Measurements from ENCODE around the gene GRID1.
A peak's percentile ranks its signal among the peaks of the same experiment; 100 is the strongest.

Gene GRID1

GRCh38 chr10:85859859-85860258 is 506.7 kb downstream of the GRID1 start:
- Histone ChIP-seq H3K4me1 (ENCODE audit: control insufficient read depth, insufficient read depth, low read length) (peaks cover 3% of the 10 kb centered on the region), H3K4me3 (ENCODE audit: low read depth, low read length) (no peak overlapping the region), H3K36me3 (ENCODE audit: control insufficient read depth in 2 of 2, insufficient read depth in 1 of 2, low read length in 2 of 2) (no peaks in the 10 kb centered on the region), H3K27ac (ENCODE audit: extremely low read depth, low read depth, low read length) (no peak overlapping the region), H3K9me3 (ENCODE audit: control insufficient read depth, insufficient read depth, low read depth, low read length) (no peaks in the 10 kb centered on the region)
- ChIA-PET CTCF (no interaction called here), POLR2A (no interaction called here)
- no peak for TF ChIP-seq ZNF18 (tag by site-specific recombination; IDR thresholded peaks at IDR 0.05)
- TF ChIP-seq ZNF544 (tag by site-specific recombination; IDR thresholded peaks at IDR 0.05), result no peak
- no peak for TF ChIP-seq ZNF768 (tag by site-specific recombination; IDR thresholded peaks at IDR 0.05)
- no peak for TF ChIP-seq ZNF239 (tag by site-specific recombination; IDR thresholded peaks at IDR 0.05)
- TF ChIP-seq HIC1 (tag by site-specific recombination; IDR thresholded peaks at IDR 0.05), result no peak
- no peak for TF ChIP-seq ZBTB44 (tag by site-specific recombination; IDR thresholded peaks at IDR 0.05)
- TF ChIP-seq ZNF623 (tag by site-specific recombination; IDR thresholded peaks at IDR 0.05), result no peak
- TF ChIP-seq KLF7 (tag by site-specific recombination; IDR thresholded peaks at IDR 0.05; ENCODE audit: borderline replicate concordance), result no peak
- TF ChIP-seq ZFP3 (tag by site-specific recombination; IDR thresholded peaks at IDR 0.05; ENCODE audit: low read depth), result no peak
- TF ChIP-seq ATF2 (tag by site-specific recombination; IDR thresholded peaks at IDR 0.05; ENCODE audit: low read depth), result no peak

GRCh38 chr10:85858776-85859515 is 507.6 kb downstream of the GRID1 start:
- Histone ChIP-seq H3K27ac (ENCODE audit: extremely low read depth, low read depth, low read length) (no peak overlapping the region), H3K36me3 (ENCODE audit: control insufficient read depth in 2 of 2, insufficient read depth in 1 of 2, low read length in 2 of 2) (no peaks in the 10 kb centered on the region), H3K9me3 (ENCODE audit: control insufficient read depth, insufficient read depth, low read depth, low read length) (no peaks in the 10 kb centered on the region), H3K4me1 (ENCODE audit: control insufficient read depth, insufficient read depth, low read length) (peaks cover 3% of the 10 kb centered on the region), H3K4me3 (ENCODE audit: low read depth, low read length) (no peak overlapping the region)
- TF ChIP-seq ZBTB17 (tag by site-specific recombination; IDR thresholded peaks at IDR 0.05), result 0 out of 2 replicates have a peak, but pooled peaks have one; percentile 33
- TF ChIP-seq ZNF302 (tag by site-specific recombination; IDR thresholded peaks at IDR 0.05; ENCODE audit: low read depth), result no peak
- peak; percentile 93 for TF ChIP-seq ZNF366 (tag by site-specific recombination; conservative IDR thresholded peaks at IDR 0.05)
- ChIA-PET CTCF (no interaction called here), POLR2A (no interaction called here)

- POLR2A ChIA-PET, result no interaction called here
- CTCF ChIA-PET, result no interaction called here
- H3K36me3 ChIP-seq (ENCODE audit: control insufficient read depth in 2 of 2, insufficient read depth in 1 of 2, low read length in 2 of 2), result no peaks in the 10 kb centered on the region
- peak; percentile 25; the same call in 1 of the 2 replicates for TF ChIP-seq SCRT2 (tag by site-specific recombination; IDR thresholded peaks at IDR 0.05)
- no peak for TF ChIP-seq ZNF112 (tag by site-specific recombination; IDR thresholded peaks at IDR 0.05)
- no peaks in the 10 kb centered on the region for H3K4me1 ChIP-seq (ENCODE audit: control insufficient read depth, insufficient read depth, low read length)
- no peak overlapping the region for H3K27ac ChIP-seq (ENCODE audit: extremely low read depth, low read depth, low read length)
- H3K4me3 ChIP-seq (ENCODE audit: low read depth, low read length), result no peak overlapping the region
- no peaks in the 10 kb centered on the region for H3K9me3 ChIP-seq (ENCODE audit: control insufficient read depth, insufficient read depth, low read depth, low read length)
Measured at GRCh38 chr10:85857791-85858190, 508.8 kb downstream of the GRID1 start.
